Heart left ventricle (tissue), 13 donors: ENCODE measurements around the gene MAPKAPK5.

Source experiments
- POLR2A ChIP-seq, 2 donors: fragments of 450-650 bp; IDR thresholded peaks; one replicate each; pipeline ENCODE4 v1.6.1; 2017; ENCODE audit warnings: antibody characterized with exemption in 2 of 2, mild to moderate bottlenecking in 2 of 2, moderate library complexity in 2 of 2
- TF ChIP-seq, protein P1 (sequence below), 12 donors: fragments of 200-600 bp; sonication (generic) in 4 of 12; IDR thresholded peaks; one replicate each; pipeline versions ENCODE4 v1.5.0 to v1.8.0; 2018 to 2022; ENCODE audit warnings: antibody characterized with exemption in 12 of 12, mild to moderate bottlenecking in 5 of 12
- donor health status: ischemic (EF 13 %, LVEDD 7.1; RV severe dilation, severe dysfunction).
- donor health status: DM: no; HTN: yes; CAD: no.
- donor health status: DM: no; HTN: no; CAD: no.
- donor health status: ischemic (EF 25% LVEDD 6.9; RV normal size, moderate dysfunction).
- donor health status: ischemic (EF 25% LVEDD 5.7; RV mildly dilated, moderate dysfunction).
- donor health status: ischemic (EF 35%, LVEDD 5.7; RV mildly dilated, moderate dysfunction).
- donor health status: nonischemic (EF 11% LVEDD 7.7; RV severe dilation, severe dysfunction).
- donor health status: DM: yes; HTN: yes; CAD: no.
- donor health status: PGD.
- donor health status: ischemic (EF 29% LVEDD 5.4; RV normal size, mild dysfunction).
- donor health status: nonischemic (EF 23%, LVEDD 6.1; RV moderate dilation, normal function).

DNA sequence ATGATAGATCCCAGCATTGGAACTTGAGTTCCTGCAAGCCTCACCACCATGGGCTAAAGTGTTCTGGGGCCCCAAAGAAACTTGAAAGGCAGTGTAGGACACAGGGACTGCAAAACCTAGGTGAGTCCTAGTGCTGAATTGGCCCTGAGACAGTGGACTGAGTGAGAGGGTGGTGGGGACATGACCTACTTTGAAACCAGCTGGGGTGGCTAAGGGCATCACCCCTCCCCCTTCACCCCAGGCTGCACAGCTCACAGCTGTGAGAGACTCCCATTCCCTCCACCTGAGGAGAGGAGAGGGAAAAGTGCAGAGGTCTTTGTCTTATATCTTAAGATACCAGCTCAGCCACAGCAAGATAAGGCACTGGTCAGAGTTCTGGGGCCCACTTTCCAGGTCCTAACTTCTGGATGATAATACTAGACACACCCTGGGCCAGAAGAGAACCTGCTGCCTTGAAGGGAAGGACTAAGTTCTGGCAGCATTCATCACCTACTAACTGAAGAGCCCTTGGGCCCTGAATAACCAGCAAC, 62.5 kb downstream of the MAPKAPK5 start:
- TF ChIP-seq, protein P1, sequence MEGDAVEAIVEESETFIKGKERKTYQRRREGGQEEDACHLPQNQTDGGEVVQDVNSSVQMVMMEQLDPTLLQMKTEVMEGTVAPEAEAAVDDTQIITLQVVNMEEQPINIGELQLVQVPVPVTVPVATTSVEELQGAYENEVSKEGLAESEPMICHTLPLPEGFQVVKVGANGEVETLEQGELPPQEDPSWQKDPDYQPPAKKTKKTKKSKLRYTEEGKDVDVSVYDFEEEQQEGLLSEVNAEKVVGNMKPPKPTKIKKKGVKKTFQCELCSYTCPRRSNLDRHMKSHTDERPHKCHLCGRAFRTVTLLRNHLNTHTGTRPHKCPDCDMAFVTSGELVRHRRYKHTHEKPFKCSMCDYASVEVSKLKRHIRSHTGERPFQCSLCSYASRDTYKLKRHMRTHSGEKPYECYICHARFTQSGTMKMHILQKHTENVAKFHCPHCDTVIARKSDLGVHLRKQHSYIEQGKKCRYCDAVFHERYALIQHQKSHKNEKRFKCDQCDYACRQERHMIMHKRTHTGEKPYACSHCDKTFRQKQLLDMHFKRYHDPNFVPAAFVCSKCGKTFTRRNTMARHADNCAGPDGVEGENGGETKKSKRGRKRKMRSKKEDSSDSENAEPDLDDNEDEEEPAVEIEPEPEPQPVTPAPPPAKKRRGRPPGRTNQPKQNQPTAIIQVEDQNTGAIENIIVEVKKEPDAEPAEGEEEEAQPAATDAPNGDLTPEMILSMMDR (IDR thresholded peaks at IDR 0.05), result no peak
- TF ChIP-seq POLR2A (IDR thresholded peaks at IDR 0.05), result no peak
